GM12875 (cell line): Measurements from ENCODE around the gene CCDC170.
"Not testable (repeated sequence)": the region's sequence is repeated elsewhere in the genome, so short reads cannot be mapped to it uniquely, and the experiment has no call there.

Experiments used
- H3K4me3 ChIP-seq: one replicate; pipeline ENCODE4 v1.5.1; 2011; ENCODE audit warnings: low read depth, low read length, control low read depth
- TF ChIP-seq, protein P1 (sequence below): IDR thresholded peaks from 2 replicates; pipeline ENCODE4 v1.5.1; 2011; ENCODE audit warnings: low read depth, mild to moderate bottlenecking, control low read depth, inconsistent platforms, low read length, moderate library complexity, borderline replicate concordance; ENCODE audit not compliant: insufficient read depth

CCDC170 gene

DNA sequence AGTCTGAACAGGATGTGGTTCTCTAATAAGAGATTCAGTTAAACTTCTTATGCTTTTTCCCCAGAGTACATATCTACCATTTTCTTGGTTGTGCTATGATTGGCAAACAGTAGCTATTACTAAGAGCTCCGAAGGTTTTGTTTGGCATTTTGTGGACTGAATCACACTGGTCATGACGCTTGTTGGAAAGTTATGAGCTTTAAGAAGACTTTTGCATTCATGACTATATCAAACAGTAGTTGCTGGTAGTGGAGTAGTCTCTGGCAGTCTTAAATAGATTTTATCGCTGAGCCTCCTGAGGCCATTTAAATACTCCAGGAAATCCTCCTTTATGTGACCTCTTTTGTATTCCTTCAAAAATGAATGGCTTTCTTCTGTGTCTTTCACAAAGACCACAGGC is 40.8 kb downstream of the CCDC170 start:
- no peak overlapping the region for H3K4me3 ChIP-seq
- TF ChIP-seq, protein P1, sequence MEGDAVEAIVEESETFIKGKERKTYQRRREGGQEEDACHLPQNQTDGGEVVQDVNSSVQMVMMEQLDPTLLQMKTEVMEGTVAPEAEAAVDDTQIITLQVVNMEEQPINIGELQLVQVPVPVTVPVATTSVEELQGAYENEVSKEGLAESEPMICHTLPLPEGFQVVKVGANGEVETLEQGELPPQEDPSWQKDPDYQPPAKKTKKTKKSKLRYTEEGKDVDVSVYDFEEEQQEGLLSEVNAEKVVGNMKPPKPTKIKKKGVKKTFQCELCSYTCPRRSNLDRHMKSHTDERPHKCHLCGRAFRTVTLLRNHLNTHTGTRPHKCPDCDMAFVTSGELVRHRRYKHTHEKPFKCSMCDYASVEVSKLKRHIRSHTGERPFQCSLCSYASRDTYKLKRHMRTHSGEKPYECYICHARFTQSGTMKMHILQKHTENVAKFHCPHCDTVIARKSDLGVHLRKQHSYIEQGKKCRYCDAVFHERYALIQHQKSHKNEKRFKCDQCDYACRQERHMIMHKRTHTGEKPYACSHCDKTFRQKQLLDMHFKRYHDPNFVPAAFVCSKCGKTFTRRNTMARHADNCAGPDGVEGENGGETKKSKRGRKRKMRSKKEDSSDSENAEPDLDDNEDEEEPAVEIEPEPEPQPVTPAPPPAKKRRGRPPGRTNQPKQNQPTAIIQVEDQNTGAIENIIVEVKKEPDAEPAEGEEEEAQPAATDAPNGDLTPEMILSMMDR: no peak

- H3K4me3 ChIP-seq: no peak overlapping the region
- TF ChIP-seq, protein P1: no peak
Observed at GRCh38 chr6:151535476-151536187, 41.8 kb downstream of the CCDC170 start.

DNA sequence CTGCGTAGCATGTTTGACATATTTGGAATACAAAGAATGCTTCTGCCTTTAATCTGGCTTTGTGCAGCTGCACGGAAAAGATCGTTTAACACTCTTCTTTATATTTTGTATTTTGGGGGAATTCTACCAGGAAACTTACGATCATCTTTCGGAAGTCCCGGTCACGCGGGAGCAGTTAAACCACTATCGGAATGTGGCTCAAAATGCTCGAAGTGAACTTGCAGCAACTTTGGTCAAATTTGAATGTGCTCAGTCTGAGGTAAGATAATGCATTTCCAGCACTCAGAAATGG is 42.3 kb downstream of the CCDC170 start:
- TF ChIP-seq, protein P1: no peak
- no peak overlapping the region for H3K4me3 ChIP-seq

DNA sequence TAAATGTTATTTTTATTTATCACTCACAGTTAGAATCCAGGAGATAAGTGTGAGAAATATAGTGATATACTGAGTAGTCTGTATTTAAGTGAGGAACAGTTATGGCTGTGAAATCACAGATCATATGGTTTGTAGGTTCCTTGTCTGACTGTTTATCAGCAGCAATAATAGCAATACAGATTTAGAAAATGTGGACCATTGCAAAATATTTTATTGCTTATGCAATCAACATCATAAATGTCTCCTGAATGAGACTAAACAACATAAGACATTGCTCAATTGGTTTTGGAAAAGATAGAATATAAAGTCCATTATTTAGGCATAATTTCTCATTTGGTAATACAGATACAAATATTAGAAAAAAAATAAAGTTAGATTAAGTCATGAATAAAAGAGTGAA is 43.7 kb downstream of the CCDC170 start:
- TF ChIP-seq, protein P1: no peak
- no peak overlapping the region for H3K4me3 ChIP-seq

- TF ChIP-seq, protein P1: no peak
- H3K4me3 ChIP-seq: no peak overlapping the region
Observed at GRCh38 chr6:151539506-151540268, 45.9 kb downstream of the CCDC170 start.

DNA sequence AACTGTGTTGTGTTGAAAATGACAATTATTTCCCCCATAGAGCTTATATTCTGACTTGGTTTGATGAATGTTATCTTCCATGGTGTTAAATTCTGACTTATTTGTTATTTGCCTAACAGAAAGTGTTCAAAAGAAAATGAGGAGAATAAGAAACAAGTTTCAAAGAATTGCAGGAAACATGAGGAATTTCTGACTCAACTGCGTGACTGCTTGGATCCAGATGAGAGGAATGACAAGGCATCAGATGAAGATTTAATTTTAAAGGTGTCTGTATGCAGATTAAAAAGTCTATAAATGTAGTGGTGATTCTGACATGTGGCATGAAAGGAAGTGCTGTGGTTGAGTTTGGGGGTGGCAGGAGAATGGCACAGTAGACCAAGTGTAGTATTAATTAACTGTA is 50.6 kb downstream of the CCDC170 start:
- TF ChIP-seq, protein P1: no peak
- H3K4me3 ChIP-seq: no peak overlapping the region

DNA sequence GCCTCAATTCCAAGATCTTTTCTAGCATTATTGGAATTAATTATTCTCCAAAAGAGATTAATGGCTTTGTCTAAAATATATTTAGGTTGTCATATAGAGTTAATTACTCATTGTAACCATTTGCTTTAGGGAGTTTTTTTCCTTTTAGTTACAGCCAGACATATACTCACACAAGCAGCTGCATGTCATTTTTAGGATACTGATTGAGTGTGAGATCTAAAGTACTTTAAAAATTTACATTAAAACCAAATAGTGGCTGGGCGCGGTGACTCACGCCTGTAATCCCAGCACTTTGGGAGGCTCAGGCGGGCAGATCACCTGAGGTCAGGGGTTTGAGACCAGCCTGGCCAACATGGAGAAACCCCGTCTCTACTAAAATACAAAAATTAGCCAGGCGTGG is 51.1 kb downstream of the CCDC170 start:
- H3K4me3 ChIP-seq: not testable (repeated sequence)
